ENCODE data around the gene DVL1. TPM values are rescaled to one million over a fixed set of nuclear protein-coding genes. Genes with fewer than 3 reads are reported as not detected.

Gene DVL1
- total and polyA plus RNA-seq, 2 of the 13 experiments (the other 11 are each of a cell fraction or from before 2014, with no cell fraction given) = 30.8 to 60.4 TPM

GRCh38 chr1:1305300-1306069 lies 43.7 kb downstream of the DVL1 start (continued):
- TF ChIP-seq ZNF703 (CRISPR knock-in tag; IDR thresholded peaks at IDR 0.05; ENCODE audit: borderline replicate concordance) (no peak), CEBPZ (IDR thresholded peaks at IDR 0.05; ENCODE audit: low read length) (no peak), FOXJ3 (CRISPR knock-in tag; IDR thresholded peaks at IDR 0.05; ENCODE audit: borderline replicate concordance) (no peak), HMGXB4 (CRISPR knock-in tag; IDR thresholded peaks at IDR 0.05; ENCODE audit: borderline replicate concordance in 1 of 2, low read depth in 1 of 2) (no peak; a peak in 2 of 4 replicates), ZNF737 (CRISPR knock-in tag; IDR thresholded peaks at IDR 0.05; ENCODE audit: borderline replicate concordance) (no peak), GFI1 (CRISPR knock-in tag; IDR thresholded peaks at IDR 0.05; ENCODE audit: borderline replicate concordance) (no peak), CREB3 (CRISPR knock-in tag; IDR thresholded peaks at IDR 0.05) (no peak), SNRNP70 (IDR thresholded peaks at IDR 0.05; ENCODE audit: low read depth, low read length) (no peak), ZNF768 (CRISPR knock-in tag; IDR thresholded peaks at IDR 0.05) (no peak), SP1 (IDR thresholded peaks at IDR 0.05) (no peak), SP1 (CRISPR knock-in tag; IDR thresholded peaks at IDR 0.05) (0 out of 2 replicates have a peak, but pooled peaks have one; percentile 33), MEIS1 (CRISPR knock-in tag; IDR thresholded peaks at IDR 0.05; ENCODE audit: borderline replicate concordance) (no peak), TCF7L2 (IDR thresholded peaks at IDR 0.05; ENCODE audit: low read depth, low read length) (no peak), PHF5A (CRISPR knock-in tag; IDR thresholded peaks at IDR 0.05; ENCODE audit: low read depth, unreplicated experiment) (no peak), SYNCRIP (IDR thresholded peaks at IDR 0.05; ENCODE audit: insufficient read depth, low read depth, low read length) (no peak), MXD4 (CRISPR knock-in tag; IDR thresholded peaks at IDR 0.05) (no peak), ZSCAN21 (CRISPR knock-in tag; IDR thresholded peaks at IDR 0.05; ENCODE audit: borderline replicate concordance) (no peak), ZSCAN31 (CRISPR knock-in tag; IDR thresholded peaks at IDR 0.05; ENCODE audit: low read depth) (peak; percentile 34; the same call in 1 of the 2 replicates)

Data from HepG2 (cell line).